HG03457 (cell line): ENCODE data around the gene SSB.
"Not testable (repeated sequence)": the region's sequence is repeated elsewhere in the genome, so short reads cannot be mapped to it uniquely, and the experiment has no call there.

Experiments used
- ATAC-seq: cut with Tn5 transposase; IDR thresholded peaks from one replicate; pipeline ENCODE4 v1.9.1; 2021; ENCODE audit warnings: moderate number of reproducible peaks; ENCODE audit not compliant: unreplicated experiment

SSB gene

DNA sequence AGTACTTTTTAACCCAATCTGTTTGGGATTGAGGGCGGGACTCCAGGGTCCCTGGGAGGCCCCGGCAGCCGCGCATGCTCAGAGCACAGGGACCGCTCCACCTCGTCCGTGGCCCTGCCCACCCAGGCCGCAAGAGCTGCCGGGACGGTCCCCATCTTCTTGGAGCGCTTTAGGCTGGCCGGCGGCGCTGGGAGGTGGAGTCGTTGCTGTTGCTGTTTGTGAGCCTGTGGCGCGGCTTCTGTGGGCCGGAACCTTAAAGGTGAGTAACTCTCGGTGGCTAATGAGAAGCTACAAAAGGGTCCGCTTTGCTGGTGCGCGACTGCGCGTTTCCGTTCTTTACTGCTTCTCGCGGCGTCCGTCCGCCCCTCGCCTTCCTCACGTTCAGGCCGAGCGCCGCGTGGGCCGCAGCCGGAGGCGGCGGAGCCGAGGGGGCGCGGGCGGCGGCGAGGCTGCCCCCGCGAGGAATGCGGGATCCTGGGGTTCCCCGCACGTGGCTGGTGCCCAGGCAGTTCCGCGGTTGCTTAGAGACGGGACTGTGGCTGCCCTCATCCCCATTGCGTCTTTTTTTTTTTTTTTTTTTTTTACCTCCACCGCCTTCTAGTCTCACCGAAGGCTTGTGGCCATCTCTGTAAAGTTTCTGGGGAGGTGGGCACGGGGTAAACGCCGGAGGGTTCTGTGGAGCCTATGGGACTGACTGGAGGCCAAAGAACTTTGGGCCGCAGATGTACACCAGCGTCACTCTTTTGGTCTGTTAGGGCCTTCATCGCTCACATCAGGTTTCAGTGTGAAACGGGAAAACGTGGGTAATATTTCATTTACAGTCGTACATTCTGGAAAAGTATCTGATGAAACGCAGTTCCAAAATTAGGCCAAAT is at the start of gene SSB:
SSB (plus strand) TSS at position 154 of the 875 bp plus-strand sequence. CDS start 2,090 bp downstream, outside the sequence.
- ATAC-seq, result peak; percentile 98

DNA sequence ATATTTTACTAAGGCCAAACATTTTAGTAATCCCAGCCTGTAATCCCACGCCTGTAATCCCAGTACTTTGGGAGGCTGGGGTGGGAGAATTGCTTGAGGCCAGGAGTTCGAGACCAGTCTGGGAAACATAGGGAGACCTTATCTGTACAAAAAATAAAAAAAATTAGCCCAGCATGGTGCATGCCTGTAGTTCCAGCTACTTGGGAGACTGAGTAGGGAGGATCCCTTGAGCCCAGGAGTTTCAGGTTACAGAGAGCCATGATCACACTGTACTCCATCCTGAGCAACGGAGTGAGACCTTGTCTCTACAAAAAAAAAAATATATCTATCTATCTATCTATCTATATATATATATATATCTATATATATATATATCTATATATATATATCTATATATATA is 45.9 kb upstream of the SSB start:
- no peak for ATAC-seq

DNA sequence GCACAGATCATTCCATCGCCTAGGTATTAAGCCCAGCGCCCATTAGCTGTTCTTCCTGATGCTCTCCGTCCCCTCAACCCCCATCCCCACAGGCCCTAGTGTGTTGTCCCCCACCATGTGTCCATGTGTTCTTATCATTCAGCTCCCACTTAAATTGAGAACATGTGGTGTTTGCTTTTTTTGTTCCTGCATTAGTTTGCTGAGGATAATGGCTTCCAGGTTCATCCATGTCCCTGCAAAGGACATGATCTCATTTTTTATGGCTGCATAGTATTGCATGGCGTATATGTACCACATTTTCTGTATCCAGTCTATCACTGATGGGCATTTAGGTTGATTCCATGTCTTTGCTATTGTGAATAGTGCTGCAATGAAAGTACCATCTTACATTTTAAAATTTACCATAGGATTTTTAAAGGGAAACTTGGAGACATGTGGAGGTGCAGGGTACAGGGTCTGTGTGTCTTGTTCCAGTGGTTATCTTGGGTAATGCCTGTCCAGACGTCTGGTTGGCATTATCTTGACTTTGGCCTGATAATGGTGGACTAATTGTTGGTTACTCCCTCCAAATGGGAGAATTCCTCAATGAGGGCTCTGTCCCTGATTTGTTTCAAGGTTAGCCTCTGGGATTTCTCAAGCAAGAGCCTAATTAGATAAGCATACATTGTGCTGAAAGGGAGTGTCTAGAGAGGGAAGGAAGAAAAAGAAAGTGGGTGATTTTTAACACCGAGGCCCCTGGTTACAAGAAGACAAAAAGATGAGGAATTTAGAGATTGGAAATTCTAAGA is 43.4 kb upstream of the SSB start:
- no peak for ATAC-seq

DNA sequence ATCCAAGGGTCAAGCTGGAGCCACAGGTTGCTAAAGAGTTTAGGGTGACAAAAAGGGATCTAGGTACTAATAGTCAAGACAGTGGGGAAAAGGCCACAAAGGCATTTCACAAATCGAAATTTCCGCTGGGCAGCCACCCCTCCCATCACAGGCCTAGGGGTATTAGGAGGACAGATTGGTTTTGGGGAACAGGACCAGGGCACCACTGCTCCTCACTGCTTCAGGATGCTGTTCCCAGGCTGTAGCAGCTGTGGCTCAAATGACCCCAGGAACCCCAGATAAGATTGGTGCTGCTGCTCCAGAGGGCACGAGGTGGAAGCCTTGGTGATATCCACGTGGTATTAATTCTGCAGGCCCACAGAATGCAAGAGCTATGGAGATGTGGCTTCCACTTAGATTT is 42.3 kb upstream of the SSB start:
- ATAC-seq, result no peak

DNA sequence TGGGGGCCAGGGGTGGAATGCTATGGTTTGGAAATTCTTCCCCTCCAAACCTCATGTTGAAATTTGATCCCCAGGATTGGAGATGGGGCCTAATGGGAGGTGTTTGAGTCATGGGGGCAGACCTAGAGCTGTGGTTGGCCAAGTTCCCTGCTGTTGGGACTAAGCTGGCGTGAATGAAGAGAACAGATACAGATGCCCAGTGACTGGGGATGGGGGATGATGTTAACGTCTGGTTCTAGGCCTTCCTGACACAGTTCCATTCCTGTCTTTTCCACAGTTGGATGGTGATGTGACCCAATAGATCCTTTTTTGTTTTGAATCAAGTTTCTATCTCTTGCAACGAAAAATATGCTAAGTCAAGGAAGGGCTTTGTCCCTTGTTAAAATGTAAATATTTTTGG is 41.3 kb upstream of the SSB start:
- ATAC-seq, result no peak

DNA sequence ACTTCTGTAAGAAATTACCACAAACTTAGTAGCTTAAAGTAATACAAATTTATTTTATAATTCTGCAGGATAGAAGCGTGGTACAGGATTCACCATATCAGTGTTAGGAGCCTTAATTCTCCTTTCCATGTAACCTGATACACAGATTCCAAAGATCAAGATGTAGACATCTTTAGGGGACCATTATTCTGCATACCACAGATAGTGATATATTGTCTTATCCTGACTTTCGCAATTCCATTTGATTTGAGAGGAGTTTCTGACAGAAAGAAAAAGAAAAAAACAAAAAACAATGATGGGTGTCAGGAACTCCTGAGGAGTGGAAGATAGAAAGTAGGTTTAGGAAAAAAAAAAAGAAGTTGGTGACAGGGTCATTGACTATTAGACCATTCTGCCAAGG is 40.9 kb upstream of the SSB start:
- no peak for ATAC-seq

DNA sequence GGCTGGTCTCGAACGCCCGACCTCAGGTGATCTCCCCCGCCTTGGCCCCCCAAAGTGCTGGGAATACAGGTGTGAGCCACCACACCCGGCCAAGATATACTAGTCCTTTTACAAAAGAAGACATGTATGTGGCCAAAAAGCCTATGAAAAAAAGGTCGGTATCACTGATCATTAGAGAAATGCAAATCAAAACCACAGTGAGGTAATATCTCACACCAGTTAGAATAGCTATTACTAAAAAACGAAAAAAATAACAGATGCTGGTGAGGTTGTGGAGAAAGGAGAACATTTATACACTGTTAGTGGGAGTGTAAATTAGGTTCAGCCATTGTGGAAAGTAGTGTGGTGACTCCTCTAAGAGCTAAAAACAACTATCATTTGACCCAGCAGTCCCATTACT is 38.7 kb upstream of the SSB start:
- no peak for ATAC-seq

DNA sequence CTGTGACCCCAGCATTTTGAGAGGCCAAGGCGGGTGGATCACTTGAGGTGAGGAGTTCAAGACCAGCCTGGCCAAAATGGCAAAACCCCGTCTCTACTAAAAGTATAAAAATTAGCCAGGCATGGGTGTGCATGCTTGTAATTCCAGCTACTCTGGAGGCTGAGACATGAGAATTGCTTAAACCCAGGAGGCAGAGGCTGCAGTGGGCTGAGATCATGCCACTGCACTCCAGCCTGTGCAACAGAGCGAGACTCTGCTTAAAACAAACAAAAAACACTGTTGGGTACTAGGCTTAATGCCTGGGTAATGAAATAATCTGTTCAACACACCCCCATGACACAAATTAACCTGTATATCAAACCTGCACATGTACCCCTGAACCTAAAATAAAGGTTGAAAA is 37.9 kb upstream of the SSB start:
- not testable (repeated sequence) for ATAC-seq

DNA sequence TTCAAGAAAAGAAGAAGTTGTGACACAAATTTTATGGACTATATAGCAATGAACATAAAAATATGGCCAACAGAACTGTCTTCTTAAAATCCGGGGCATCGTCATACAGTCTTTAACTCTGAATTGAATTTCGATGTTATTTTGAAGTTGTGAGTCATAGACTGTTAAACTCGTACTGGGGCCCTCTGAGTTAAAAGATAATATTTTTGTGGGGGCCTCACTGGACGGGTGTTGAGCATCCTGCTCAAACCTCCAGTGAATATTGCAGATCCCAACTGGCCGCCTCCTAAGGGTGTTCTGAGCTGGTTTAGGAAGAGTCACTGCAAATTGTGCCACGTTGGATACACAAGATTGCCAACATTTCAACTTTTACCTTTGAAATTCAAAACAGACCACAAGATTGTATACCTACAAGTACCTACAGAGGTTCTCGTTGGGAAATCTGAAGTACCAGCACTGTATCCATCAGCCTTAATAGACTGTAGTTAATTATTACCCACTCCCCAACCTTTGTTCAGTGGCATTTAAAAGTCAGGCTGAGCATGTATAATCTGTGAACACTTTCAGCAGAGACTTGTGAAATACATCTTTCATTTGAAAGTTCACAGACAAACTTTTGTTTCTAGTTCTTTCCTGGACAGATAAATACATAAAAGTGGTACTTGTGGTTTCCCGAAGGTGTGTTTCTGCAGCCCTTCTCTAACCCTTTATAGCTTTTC is 37.3 kb upstream of the SSB start:
- no peak for ATAC-seq

DNA sequence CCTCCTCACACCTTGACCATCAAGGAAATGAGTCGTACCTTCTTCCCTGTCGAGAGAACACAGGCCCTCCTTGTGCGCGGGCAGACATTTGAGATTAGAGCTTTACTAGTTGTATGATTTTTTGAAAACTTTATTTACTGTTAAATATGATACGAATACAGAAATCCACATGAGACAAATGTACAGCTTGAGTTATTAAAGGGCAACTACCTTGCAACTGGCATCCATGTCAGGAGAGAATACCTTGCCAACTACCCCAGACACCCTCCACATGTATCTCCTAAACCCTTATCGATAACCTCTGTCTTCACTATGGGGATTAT is 36.7 kb upstream of the SSB start:
- no peak for ATAC-seq

DNA sequence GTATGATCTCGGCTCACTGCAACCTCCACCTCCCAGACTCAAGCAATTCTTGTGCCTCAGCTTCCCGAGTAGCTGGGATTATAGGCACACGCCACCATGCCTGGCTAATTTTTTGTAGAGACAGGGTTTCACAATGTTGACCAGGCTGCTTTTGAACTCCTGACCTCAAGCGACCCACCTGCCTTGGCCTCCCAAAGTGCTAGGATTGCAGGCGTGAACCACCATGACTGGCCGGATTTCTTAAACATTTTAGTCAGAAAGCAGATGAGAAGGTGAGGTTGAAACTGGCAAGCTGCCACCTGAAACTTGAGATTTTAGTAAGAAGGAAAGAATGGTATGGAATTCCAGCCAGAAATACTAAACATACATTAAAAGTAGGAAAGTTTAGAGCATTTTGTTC is 33.1 kb upstream of the SSB start:
- no peak for ATAC-seq

DNA sequence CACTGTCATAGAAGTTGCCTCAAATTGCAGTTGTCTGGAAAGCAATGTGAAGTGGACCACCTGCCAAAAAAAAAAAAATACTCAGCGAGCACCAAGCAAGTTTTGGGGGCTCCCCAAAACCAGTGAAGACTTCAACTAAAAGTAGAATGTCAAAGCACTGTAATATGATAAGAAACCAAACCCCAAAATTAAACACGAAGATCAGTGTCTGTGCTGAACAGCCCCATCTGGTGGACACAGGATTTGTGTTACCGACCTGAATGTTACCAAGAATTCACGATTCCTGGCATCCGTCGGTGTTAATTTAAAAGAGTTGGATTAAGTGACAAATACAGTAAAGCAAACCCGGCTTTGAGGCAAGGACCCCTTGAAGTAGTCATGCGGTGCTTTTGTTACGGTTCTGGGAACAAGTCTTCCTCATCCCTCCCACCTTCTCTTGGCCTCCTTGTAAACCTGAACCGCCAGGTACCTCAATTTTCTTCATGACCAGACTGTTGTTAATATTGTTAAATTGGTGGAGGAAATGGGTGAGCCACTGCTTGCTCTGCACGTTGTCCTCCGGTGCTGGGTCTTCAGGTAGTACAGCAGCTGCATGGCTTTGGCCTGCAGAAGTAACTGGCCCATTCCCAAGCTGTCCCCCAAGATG is 31.3 kb upstream of the SSB start:
- ATAC-seq, result no peak

DNA sequence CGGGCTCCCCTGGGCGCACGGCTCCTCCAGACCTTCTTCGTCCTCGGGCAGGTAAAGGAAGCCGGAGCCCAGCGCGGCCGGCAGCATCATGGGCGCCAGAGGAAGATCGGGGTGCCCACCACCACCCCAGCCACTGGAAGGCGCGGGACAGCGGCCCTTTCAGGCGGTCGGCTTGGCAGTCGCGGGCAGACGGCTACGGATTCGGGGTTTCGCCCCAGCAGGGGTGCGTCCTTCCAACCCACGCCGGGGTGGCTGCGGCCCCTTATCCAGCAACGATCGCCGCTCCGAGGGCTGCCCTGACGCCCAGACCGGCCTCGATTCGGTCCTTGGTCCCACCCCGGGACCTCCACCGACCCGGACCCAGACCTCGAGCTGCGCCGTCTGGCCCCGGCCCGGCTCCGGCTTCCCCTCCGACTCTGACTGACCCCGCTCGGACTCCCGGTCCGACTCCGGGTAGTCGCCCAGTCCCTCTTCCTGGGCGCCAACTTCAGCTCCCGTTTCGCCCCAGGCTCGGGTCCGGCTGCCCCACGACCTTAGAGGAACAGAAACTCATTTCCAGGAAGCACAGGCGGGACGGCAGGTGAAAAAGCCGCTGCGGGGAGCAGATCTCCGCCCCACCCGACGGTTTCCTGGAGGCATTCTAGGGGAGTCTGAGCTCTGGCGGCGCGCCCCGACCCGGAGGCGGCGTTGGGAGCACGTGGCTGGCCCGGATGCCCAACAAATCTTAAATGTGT is 30.2 kb upstream of the SSB start:
- no peak for ATAC-seq

DNA sequence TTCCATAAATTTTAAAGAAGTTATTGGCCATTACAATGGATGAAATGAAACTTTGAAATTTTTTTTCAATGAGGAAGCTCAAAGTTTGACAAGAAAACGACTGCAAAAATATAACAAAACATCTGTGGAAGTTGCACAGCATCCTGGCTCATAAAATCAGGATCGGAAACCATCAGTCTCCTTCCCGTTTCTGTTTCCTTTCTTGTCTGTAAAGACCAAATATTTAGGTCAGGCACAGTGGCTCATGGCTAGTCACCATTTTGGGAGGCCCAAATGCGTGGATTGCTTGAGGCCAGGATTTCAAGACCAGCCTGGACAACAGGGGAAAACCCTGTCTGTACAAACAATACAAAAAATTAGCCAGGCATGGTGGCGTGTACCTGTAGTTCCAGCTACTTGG is 27.6 kb upstream of the SSB start:
- ATAC-seq, result no peak

DNA sequence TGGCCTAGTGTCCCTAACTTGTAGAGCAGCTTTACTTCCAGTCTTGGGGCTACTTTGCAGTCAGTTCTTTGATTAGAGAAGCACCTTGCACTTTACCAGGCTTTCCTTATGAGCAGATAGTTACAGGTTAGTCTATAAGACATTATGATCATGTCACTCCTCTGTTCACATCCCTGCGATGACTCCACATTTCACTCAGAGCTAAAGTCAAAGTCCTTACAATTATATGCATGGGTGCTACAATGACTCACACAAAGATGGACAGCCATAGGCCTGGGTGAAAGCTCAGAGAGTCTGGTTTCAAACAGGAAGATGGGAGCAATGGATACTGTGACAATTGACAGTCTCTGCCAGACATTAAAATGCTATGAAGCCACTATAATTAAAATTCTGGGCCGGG is 27.1 kb upstream of the SSB start:
- ATAC-seq, result no peak

DNA sequence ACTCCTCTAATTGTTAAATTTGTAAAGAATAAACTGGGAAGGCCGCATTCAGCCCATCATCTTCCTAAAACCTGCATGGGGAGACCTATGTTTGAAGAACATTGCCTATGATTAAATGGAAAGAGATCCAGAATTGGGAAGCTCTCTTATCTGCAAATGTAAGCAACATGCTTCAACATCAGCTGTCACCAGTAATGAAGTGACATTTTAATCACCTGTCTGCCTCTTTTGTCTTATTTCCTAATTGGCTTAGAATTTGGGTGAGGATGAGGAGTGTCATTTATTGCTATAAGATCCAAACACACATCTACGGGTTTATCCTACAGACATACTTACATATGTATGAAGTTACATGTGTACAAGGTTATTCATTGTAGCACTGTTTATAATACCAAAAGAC is 26.0 kb upstream of the SSB start:
- ATAC-seq, result no peak

DNA sequence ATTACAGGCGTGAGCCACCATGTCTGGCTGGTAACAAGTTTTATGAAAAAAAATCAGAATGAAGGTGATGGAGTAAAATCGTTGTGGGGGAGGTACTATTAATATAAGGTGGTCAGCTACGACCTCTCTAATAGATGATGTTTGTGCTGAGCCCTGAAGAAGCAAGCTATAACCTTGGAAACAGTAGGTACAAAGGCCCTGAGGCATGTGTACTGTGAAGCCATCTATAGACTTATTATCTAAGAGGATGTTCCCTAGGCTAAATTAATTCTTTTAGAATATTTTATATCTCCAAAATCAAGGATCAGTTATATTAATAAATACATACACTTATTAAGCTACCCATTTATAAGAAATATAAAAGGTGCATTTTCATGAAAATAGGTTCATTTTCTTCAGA is 23.3 kb upstream of the SSB start:
- ATAC-seq, result no peak

DNA sequence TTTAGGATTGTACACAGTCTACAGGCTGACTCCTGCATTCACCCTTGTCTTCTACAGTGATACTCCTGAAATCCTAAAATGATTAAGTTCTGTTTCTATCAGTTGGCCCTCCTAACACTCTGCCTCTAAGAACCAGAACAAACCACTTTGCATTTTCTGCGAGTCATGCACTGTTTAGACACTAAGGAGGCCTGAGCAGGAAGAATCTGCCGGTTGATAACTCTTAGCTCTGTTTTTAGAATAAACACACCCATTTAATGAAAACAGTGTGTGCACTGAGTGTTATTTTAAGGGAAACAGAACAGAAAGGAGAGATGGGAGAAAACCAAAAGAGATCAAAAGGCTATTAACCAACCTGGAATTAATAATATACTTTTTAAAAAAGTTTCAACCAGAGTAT is 22.9 kb upstream of the SSB start:
- no peak for ATAC-seq

DNA sequence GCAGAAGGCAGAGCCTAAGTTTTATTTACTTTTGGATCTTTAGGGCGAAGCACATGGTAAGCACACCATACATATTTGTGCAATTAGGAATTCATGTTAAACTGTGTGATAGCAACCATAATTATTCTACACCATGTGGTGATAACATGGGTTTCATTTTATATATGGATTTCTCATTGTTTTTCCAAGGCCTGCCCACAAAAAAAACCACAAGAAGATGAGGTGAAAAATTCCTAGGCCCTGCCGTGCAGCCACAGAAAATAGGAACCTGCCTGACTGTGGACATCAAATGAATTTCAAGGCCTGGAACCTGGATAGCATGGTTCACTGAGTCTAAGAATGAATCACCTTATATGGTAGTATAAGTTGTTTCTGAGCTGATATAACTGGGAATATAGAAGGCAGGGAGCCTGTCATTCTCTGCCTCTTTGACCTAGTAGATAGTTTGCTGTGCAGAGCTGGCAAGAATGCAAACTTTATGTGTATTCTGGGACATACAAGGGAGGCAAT is 22.4 kb upstream of the SSB start:
- ATAC-seq, result no peak

DNA sequence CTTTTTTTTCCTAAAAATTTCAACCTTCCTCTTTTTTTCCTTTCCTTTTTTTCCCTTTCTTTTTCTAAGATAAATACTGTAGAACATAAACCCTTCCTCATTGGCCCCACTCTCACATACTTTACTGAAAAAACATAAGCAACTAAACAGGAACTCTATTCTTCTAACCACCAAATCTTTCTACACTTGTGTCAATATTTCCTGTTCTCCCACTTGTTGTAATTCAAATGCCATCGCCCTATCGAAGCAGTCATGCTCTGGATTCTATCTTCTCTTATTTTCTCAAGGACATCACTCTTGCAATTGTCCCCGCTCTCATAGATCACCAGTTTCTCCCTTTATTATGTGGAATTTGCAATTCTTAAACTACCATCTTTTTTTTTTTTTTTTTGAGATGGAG is 20.2 kb upstream of the SSB start:
- no peak for ATAC-seq
